GM13976 (cell line): ENCODE measurements around the gene GDI2.

Experiments
- DNase-seq: peaks from one replicate; pipeline ENCODE4 v3.0.0; 2012; ENCODE audit warnings: low spot score
- in situ Hi-C: fragments of 300-500 bp; cut with MboI; formaldehyde crosslinking; loops from one replicate; pipeline ENCODE4 v1.12.0; 2022; ENCODE audit warnings: low sequenced_read_pairs, mixed read lengths, inconsistent platforms; ENCODE audit not compliant: unreplicated experiment
- TF ChIP-seq, protein P1 (sequence below): IDR thresholded peaks from 2 replicates; pipeline ENCODE4 v1.5.1; 2012; ENCODE audit warnings: borderline replicate concordance, mild to moderate bottlenecking; ENCODE audit not compliant: insufficient read depth; ENCODE audit errors: extremely low read depth, missing control alignments, control extremely low read depth

GDI2 gene

DNA sequence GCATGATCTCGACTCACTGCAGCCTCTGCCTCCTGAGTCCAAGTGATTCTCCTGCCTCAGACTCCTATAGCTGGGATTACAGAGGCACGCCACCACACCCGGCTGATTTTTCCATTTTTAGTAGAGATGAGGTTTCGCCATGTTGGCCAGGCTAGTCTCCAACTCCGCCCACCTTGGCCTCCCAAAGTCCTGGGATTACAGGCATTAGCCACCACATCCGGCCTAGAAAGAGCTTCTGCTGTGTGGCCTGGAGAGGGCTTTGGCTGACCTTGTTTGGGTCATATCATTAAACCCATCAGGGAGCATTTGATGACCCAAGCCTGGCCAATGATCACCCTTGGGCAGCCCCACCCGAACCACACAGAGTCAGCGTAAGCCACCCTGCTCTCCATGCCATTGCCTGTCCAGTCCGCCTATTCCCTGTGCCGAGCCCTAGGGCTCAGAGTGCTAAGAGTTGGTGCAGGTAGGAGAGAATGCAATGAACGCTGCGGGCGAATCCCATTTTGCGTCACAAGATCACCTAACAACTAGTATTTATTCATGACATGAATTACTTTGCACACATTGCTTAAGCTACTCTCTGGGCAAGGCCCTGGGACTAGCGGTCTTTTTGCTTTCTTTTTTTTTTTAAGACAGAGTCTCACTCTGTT, 22.3 kb upstream of the GDI2 start:
- in situ Hi-C loops: no loop called here
- TF ChIP-seq, protein P1, sequence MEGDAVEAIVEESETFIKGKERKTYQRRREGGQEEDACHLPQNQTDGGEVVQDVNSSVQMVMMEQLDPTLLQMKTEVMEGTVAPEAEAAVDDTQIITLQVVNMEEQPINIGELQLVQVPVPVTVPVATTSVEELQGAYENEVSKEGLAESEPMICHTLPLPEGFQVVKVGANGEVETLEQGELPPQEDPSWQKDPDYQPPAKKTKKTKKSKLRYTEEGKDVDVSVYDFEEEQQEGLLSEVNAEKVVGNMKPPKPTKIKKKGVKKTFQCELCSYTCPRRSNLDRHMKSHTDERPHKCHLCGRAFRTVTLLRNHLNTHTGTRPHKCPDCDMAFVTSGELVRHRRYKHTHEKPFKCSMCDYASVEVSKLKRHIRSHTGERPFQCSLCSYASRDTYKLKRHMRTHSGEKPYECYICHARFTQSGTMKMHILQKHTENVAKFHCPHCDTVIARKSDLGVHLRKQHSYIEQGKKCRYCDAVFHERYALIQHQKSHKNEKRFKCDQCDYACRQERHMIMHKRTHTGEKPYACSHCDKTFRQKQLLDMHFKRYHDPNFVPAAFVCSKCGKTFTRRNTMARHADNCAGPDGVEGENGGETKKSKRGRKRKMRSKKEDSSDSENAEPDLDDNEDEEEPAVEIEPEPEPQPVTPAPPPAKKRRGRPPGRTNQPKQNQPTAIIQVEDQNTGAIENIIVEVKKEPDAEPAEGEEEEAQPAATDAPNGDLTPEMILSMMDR: no peak
- no peak for DNase-seq

DNA sequence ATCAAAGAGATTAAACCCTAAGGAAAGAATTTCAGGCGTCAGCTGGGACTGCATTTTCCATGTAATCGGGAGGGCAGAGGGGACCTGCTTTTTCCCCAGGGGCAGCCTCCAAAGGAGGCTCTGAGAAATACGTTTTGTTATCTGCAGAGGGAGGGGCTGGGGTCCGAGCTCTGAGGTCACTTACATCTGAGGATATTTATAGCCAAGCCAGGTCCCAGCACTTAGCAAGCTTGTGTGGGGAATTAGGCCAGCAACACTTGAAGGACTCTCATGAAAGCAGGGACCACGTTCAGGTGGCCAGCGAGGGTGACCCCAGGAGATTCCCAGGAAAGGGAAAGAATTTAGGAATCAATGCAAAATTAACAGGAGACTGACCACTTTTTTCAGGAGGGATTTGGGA, 20.6 kb upstream of the GDI2 start:
- TF ChIP-seq, protein P1: no peak
- in situ Hi-C loops: no loop called here
- DNase-seq: no peak

DNA sequence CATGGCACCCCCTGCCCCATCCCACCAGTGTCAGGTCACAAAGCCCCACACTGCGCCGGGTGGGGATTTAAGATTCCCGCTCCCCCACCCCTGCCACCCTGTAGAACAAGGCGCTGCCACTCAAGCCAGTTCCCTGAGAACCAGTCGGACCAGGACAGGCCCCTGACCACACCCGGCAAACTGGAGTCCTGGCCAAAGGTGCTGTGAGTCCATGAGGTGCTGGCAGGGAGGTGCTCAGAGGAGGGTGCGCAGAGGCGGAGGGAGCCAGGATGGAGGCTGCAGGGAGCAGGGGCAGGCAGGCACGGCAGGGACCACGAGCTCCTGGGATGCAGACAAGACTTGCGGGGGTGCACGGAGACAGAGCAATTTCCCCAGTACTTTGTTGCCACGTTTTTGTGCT, 19.7 kb upstream of the GDI2 start:
- DNase-seq: no peak
- TF ChIP-seq, protein P1: no peak
- in situ Hi-C loops: no loop called here

DNA sequence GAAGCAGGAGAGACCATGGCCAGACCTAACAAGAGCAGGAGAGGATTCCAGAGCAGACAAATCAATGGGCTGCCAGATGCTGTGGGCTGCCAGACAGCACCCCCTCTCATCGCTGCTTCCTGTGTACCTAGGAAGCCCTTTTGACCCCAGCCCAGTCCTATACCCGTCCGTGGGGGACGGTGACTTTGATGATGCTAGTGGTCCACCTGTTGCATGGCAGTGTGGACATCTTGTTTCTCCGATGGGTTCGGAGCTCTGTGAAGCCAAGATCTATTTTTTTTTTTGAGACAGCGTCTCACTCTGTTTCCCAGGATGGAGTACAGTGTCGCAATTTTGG, 18.2 kb upstream of the GDI2 start:
- TF ChIP-seq, protein P1: no peak
- no peak for DNase-seq
- in situ Hi-C loops: no loop called here

DNA sequence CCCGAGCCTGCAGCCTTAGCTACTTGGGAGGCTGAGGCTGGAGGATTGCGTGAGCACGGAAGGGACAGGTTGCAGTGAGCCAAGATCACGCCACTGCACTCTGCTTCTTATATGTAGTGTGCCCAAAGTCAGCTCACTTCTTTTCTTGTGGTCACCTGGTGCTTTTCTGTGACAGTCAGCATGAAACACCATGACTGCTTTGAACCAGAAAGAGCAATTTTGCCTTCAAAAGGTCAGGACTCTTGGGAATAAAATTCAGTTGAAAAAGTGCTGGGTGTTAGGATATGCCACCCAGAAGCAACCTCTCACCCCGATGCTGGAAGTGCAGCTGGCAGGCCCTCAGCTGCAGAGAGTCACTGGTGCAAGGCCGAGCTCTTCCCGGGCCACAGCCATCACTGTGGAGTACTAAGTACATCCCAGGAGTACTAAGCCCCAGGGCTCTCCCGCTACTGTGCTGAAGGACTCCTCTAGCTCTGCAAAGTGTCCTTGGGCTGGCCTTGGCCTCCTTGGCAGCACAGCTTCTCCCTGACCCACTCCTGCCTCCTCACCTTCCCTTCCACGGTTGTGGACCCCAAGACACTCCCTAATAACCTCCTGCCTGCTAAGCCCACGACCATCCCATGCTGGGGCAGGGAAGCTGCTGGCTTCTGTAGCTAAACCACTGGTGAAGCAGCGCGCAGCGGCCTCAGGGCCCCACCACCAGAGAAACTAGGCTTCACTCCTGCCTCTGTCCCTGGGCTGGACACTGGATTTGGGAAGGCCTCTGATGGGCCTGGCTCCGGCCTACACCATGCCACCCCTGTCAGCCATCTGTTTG, 17.6 kb upstream of the GDI2 start:
- in situ Hi-C loops: no loop called here
- DNase-seq: no peak
- TF ChIP-seq, protein P1: no peak

DNA sequence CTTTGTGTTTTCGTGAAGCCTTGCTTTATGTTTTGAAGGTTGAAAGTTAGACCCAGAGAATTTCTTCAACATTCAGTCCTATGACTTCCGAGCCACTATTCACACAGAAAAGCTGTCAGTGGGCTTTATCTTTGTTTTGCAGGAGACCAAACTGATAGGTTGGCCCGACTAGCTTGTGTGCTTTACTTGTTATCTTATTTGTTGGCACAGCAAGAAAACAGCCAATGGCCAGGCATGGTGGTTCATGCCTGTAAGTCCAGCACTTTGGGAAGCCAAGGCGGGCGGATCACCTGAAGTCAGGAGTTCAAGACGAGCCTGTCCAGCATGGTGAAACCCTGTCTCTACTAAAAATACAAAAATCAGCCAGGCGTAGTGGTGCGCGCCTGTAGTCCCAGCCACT, 16.0 kb upstream of the GDI2 start:
- in situ Hi-C loops: no loop called here
- no peak for DNase-seq
- TF ChIP-seq, protein P1: no peak
